ENCODE results near the gene ATP23.

The ATP23 gene

GRCh38 chr12:57983858-57984505, 42.6 kb downstream of the ATP23 start:
- DNase-seq, result no peak

- no peak for DNase-seq
Measured at GRCh38 chr12:57984629-57985151, 43.3 kb downstream of the ATP23 start.

GRCh38 chr12:57985685-57986084, 44.3 kb downstream of the ATP23 start:
- no peak for DNase-seq

- DNase-seq, result no peak
Measured at GRCh38 chr12:57989838-57990237, 48.5 kb downstream of the ATP23 start.

- DNase-seq, result no peak
Measured at GRCh38 chr12:57990241-57990883, 49.0 kb downstream of the ATP23 start.

GRCh38 chr12:57992001-57992400, 50.6 kb downstream of the ATP23 start:
- no peak for DNase-seq

- no peak for DNase-seq
Measured at GRCh38 chr12:57993030-57993429, 51.7 kb downstream of the ATP23 start.

GRCh38 chr12:57993834-57994233, 52.5 kb downstream of the ATP23 start:
- no peak for DNase-seq

GRCh38 chr12:57996520-57996919, 55.2 kb downstream of the ATP23 start:
- no peak for DNase-seq

GRCh38 chr12:57998251-57998650, 56.9 kb downstream of the ATP23 start:
- DNase-seq, result no peak

GRCh38 chr12:58000499-58000898, 59.1 kb downstream of the ATP23 start:
- DNase-seq, result no peak

GRCh38 chr12:58007875-58008274, 66.5 kb downstream of the ATP23 start:
- DNase-seq, result no peak

- no peak for DNase-seq
Measured at GRCh38 chr12:58008634-58009033, 67.3 kb downstream of the ATP23 start.
